HepG2 (cell line): ENCODE results near the gene UTF1. TPM values are rescaled to one million over a fixed set of nuclear protein-coding genes. Genes with fewer than 3 reads are reported as not detected.

Experiments used
- ATAC-seq: fragments of 200-7000 bp; cut with Tn5 transposase; 3 replicates; pipeline ENCODE4 v1.9.1; 2020; ENCODE audit warnings: mild to moderate bottlenecking, moderate library complexity
- BruUV-seq: library from RNA; stranded (reverse); fragments of 400-500 nt; replicated peaks from 2 replicates; lab custom pipeline; 2021; lab: Mats Ljungman, UMichigan
- CTCF ChIA-PET: fragments of 300-600 bp; formaldehyde crosslinking; extraction: SDS; loops from one replicate; lab custom pipeline; 2021; ENCODE audit warnings: low total read pairs, inconsistent platforms, low intra/inter-chr PET ratio; lab: Yijun Ruan, JAX
- POLR2A ChIA-PET: fragments of 350-600 bp; sonication (Branson Sonifier 250); formaldehyde crosslinking; loops from one replicate; lab custom pipeline; 2020; ENCODE audit warnings: antibody characterized with exemption, inconsistent platforms; lab: Yijun Ruan, JAX
- DNase-seq: peaks from one replicate; pipeline ENCODE4 v3.0.0-alpha.2; 2015; ENCODE audit warnings: low spot score
- FAIRE-seq: peaks from 3 replicates; lab custom pipeline; 2011; peaks lifted over from hg19 to GRCh38; lab: Jason Lieb, UNC
- H2AFZ ChIP-seq: one replicate; pipeline ENCODE4 v1.6.1; 2011; ENCODE audit warnings: low read length, inconsistent platforms
- H3K27ac ChIP-seq: fragments of 300-600 bp; 3 replicates; pipeline ENCODE4 v1.8.0; 2011; ENCODE audit warnings: mixed run types, mild to moderate bottlenecking, mixed read lengths, low read length, inconsistent platforms; ENCODE audit not compliant: insufficient read depth; ENCODE audit errors: extremely low read length
- H3K27me3 ChIP-seq, 2 experiments: fragments of 200-600 bp in 1 of 2; 2 replicates in 1 of 2; 3 replicates in 1 of 2; pipeline versions ENCODE4 v1.6.0 to v1.8.0; 2011; ENCODE audit warnings: low read length in 2 of 2, mild to moderate bottlenecking in 2 of 2, moderate library complexity in 2 of 2, inconsistent platforms in 1 of 2; ENCODE audit not compliant: insufficient read depth in 2 of 2, control insufficient read depth in 1 of 2
- H3K36me3 ChIP-seq, 2 experiments: fragments of 200-600 bp in 1 of 2; replicated peaks in 1 of 2; 2 replicates in 1 of 2; 3 replicates in 1 of 2; pipeline versions ENCODE4 v1.5.1 to v1.8.0; 2011; ENCODE audit warnings: low read length in 2 of 2, inconsistent platforms in 1 of 2; ENCODE audit not compliant: insufficient read depth in 2 of 2, control insufficient read depth in 1 of 2
- H3K4me1 ChIP-seq: 2 replicates; pipeline ENCODE4 v1.5.1; 2012; ENCODE audit warnings: low read length, inconsistent platforms; ENCODE audit not compliant: insufficient read depth
- H3K4me2 ChIP-seq: 2 replicates; pipeline ENCODE4 v1.6.0; 2011; ENCODE audit warnings: low read depth, low read length, inconsistent platforms
- H3K4me3 ChIP-seq, 3 experiments: fragments of 200-600 bp in 1 of 3; sonication (generic), shearing (Covaris generic) in 1 of 3; replicated peaks in 1 of 3; 2 replicates each; pipeline ENCODE4 v1.5.1; 2011 to 2016; ENCODE audit warnings: low read length in 3 of 3, inconsistent platforms in 2 of 3, low read depth in 2 of 3, mild to moderate bottlenecking in 2 of 3, control low read depth in 1 of 3, mixed read lengths in 1 of 3; ENCODE audit not compliant: insufficient read depth in 1 of 3
- H3K79me2 ChIP-seq: one replicate; pipeline ENCODE4 v1.6.1; 2011; ENCODE audit warnings: low read length, inconsistent platforms; ENCODE audit not compliant: insufficient read depth
- H3K9ac ChIP-seq: 2 replicates; pipeline ENCODE4 v1.6.0; 2011; ENCODE audit warnings: mild to moderate bottlenecking, low read depth, low read length, inconsistent platforms; ENCODE audit not compliant: insufficient read depth
- H3K9me3 ChIP-seq: 2 replicates; pipeline ENCODE4 v1.5.1; 2012; ENCODE audit warnings: mild to moderate bottlenecking, low read length
- H4K20me1 ChIP-seq: 2 replicates; pipeline ENCODE4 v1.6.0; 2011; ENCODE audit warnings: inconsistent platforms, mild to moderate bottlenecking, low read length, moderate library complexity; ENCODE audit not compliant: insufficient read depth
- HNRNPK ChIP-seq: fragments of 200-400 bp; formaldehyde crosslinking; IDR thresholded peaks from 2 replicates; pipeline ENCODE4 v1.6.1; 2018; ENCODE audit warnings: low read length, low read depth, moderate library complexity, mild to moderate bottlenecking; ENCODE audit not compliant: poor library complexity, severe bottlenecking
- MAFG ChIP-seq: sonication (generic); formaldehyde crosslinking; IDR thresholded peaks from 2 replicates; pipeline ENCODE4 v1.5.1; 2020; ENCODE audit warnings: mild to moderate bottlenecking, missing genetic modification reagents
- MED1 ChIP-seq: sonication (generic); formaldehyde crosslinking; IDR thresholded peaks from 2 replicates; pipeline ENCODE4 v1.4.0; 2020; ENCODE audit warnings: missing genetic modification reagents
- MYNN ChIP-seq: sonication (generic); formaldehyde crosslinking; IDR thresholded peaks from 2 replicates; pipeline ENCODE4 v1.4.0; 2020; ENCODE audit warnings: mild to moderate bottlenecking, low read depth, missing genetic modification reagents
- SNAI1 ChIP-seq: sonication (generic); formaldehyde crosslinking; IDR thresholded peaks from 2 replicates; pipeline ENCODE4 v1.5.0; 2020; ENCODE audit warnings: mild to moderate bottlenecking, missing genetic modification reagents, borderline replicate concordance
- ZNF331 ChIP-seq: sonication (generic); formaldehyde crosslinking; IDR thresholded peaks from 2 replicates; pipeline ENCODE4 v1.4.0; 2020; ENCODE audit warnings: missing genetic modification reagents
- ZNF607 ChIP-seq: sonication (generic); formaldehyde crosslinking; IDR thresholded peaks from 2 replicates; pipeline ENCODE4 v1.5.1; 2020; ENCODE audit warnings: missing genetic modification reagents, mild to moderate bottlenecking, borderline replicate concordance
- ZNF747 ChIP-seq: sonication (generic); formaldehyde crosslinking; IDR thresholded peaks from 2 replicates; pipeline ENCODE4 v1.8.1; 2023; ENCODE audit warnings: missing genetic modification reagents, mild to moderate bottlenecking, borderline replicate concordance
- WGBS: methylation state at CpG from one replicate; pipeline ENCODE4 v1.1.6; 2017; ENCODE audit warnings: low lambda C conversion rate; 5-methylcytosine and 5-hydroxymethylcytosine counted together
- in situ Hi-C: cut with HindIII; loops from 2 replicates; pipeline ENCODE4 v1.10.0; 2017; ENCODE audit warnings: low pct_unique_long_range_greater_than_20kb; ENCODE audit not compliant: extremely low pct_ligation_motif_present
- intact Hi-C: fragments of 100-400 bp; cut with micrococcal nuclease; formaldehyde crosslinking; loops from one replicate; pipeline ENCODE4 v1.10.0; 2022; ENCODE audit not compliant: unreplicated experiment
- polyA plus RNA-seq, 8 experiments: library from polyadenylated mRNA; depleted of rRNA in 3 of 8; stranded (reverse) in 7 of 8; unstranded in 1 of 8; fragments of >200 nt; fragmentation: Illumina TruSeq in 4 of 8; extraction: Trizol in 4 of 8; gene quantifications; 2 replicates each; pipeline versions ENCODE4 v1.2.1 to v1.2.3, GENCODE V29; 2011 to 2016; ENCODE audit warnings: low read depth in 4 of 8, missing spikeins in 1 of 8, mixed read lengths in 1 of 8; ENCODE audit not compliant: insufficient read depth in 1 of 8
- total RNA-seq, 5 experiments: library from RNA; depleted of rRNA; stranded (reverse); fragments of >200 nt; fragmentation: Illumina TruSeq; extraction: Trizol; gene quantifications; 2 replicates each; pipeline ENCODE4 v1.2.3, GENCODE V29; 2016; ENCODE audit warnings: low read depth in 1 of 5
- TF ChIP-seq, protein P1 (sequence below): IDR thresholded peaks from 2 replicates; pipeline ENCODE4 v1.6.1; 2018; ENCODE audit warnings: missing genetic modification reagents, mild to moderate bottlenecking, missing compliant biosample characterization
- TF ChIP-seq, protein P2 (sequence below): sonication (generic); formaldehyde crosslinking; IDR thresholded peaks from 2 replicates; pipeline ENCODE4 v1.8.0; 2022; ENCODE audit warnings: mild to moderate bottlenecking, missing genetic modification reagents; ENCODE audit not compliant: insufficient replicate concordance

The UTF1 gene
- total and polyA plus RNA-seq, 2 of the 13 experiments (the other 11 are each of a cell fraction or from before 2014, with no cell fraction given) = not detected

DNA sequence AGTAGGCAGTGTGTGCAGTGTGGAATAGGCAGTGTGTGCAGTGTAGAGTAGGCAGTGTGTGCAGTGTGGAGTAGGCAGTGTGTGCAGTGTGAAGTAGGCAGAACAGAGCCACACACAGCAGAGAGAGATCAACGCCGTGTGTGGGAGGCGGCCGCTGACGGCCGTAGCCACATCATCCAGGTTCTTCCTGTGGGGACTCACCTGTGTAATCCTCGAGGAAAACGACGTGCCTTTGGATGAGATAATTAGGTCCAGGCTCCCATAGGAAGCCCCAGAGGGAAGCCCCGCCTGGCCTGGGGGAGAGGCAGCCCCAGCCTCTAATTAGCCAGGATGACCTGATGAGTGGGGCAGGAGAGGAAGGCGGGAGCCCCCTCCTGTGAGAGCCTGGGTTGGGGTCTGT is 44.6 kb upstream of the UTF1 start (continued):
- TF ChIP-seq MAFG (CRISPR knock-in tag) = no peak
- TF ChIP-seq ZNF331 (CRISPR knock-in tag) = no peak
- TF ChIP-seq SNAI1 (CRISPR knock-in tag) = no peak
- no peak for TF ChIP-seq MED1 (CRISPR knock-in tag)
- TF ChIP-seq ZNF747 (CRISPR knock-in tag) = no peak
- TF ChIP-seq MYNN (CRISPR knock-in tag) = no peak
- TF ChIP-seq, protein P1, sequence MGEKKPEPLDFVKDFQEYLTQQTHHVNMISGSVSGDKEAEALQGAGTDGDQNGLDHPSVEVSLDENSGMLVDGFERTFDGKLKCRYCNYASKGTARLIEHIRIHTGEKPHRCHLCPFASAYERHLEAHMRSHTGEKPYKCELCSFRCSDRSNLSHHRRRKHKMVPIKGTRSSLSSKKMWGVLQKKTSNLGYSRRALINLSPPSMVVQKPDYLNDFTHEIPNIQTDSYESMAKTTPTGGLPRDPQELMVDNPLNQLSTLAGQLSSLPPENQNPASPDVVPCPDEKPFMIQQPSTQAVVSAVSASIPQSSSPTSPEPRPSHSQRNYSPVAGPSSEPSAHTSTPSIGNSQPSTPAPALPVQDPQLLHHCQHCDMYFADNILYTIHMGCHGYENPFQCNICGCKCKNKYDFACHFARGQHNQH (CRISPR knock-in tag) = no peak
- TF ChIP-seq ZNF607 (CRISPR knock-in tag) = no peak

DNA sequence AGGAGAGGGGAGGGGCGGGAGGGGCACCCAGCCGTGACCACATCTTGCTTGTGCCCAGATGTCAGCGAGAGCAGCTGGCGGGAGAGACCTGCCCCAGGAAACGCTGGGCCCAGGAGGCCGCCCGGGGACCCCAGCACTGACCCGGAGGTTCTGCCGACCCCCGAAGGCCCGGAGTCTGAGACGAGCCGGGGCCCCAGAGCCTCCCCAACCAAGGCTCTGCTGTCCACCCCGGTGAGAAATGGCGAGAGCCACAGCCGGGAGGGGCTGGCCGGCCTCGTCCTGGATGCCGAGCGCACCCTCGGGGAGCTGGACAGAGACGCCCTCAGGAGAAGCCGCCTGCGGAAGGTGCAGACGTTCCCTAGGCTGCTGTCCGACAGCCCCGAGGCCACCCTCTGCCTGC is 44.1 kb upstream of the UTF1 start:
- Histone ChIP-seq H3K36me3 (no peaks in the 10 kb centered on the region), H3K4me2 (no peak overlapping the region), H3K9me3 (no peaks in the 10 kb centered on the region), H3K79me2 (no peaks in the 10 kb centered on the region), H2AFZ (no peak overlapping the region), H3K4me1 (peaks cover 10% of the 10 kb centered on the region; the same call in 1 of the 2 replicates), H3K4me3 (no peak overlapping the region), H3K9ac (no peak overlapping the region), H3K27ac (no peak overlapping the region), H3K27me3 (peaks cover 11 to 42% of the 10 kb centered on the region in 2 experiments; a peak in 4 of 5 replicates), H4K20me1 (no peaks in the 10 kb centered on the region)
- no TSS peak for BruUV-seq
- ChIA-PET CTCF (no interaction called here), POLR2A (no interaction called here)
- DNase-seq (no peak), ATAC-seq (no peak), FAIRE-seq (no peak)
- TF ChIP-seq, protein P2, sequence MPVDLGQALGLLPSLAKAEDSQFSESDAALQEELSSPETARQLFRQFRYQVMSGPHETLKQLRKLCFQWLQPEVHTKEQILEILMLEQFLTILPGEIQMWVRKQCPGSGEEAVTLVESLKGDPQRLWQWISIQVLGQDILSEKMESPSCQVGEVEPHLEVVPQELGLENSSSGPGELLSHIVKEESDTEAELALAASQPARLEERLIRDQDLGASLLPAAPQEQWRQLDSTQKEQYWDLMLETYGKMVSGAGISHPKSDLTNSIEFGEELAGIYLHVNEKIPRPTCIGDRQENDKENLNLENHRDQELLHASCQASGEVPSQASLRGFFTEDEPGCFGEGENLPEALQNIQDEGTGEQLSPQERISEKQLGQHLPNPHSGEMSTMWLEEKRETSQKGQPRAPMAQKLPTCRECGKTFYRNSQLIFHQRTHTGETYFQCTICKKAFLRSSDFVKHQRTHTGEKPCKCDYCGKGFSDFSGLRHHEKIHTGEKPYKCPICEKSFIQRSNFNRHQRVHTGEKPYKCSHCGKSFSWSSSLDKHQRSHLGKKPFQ (CRISPR knock-in tag) = no peak
- TF ChIP-seq HNRNPK = peak; percentile 48
- 33% methylated on average over 3 of the region's 27 CpGs for WGBS
- intact Hi-C loops = no loop called here
- in situ Hi-C loops = no loop called here
